GM12878 (cell line): ENCODE results near the gene AATF. TPM values are rescaled to one million over a fixed set of nuclear protein-coding genes. Genes with fewer than 3 reads are reported as not detected.

Experiments used
- ATAC-seq: fragments of 200-7000 bp; cut with Tn5 transposase; 3 replicates; pipeline ENCODE4 v1.9.1; 2020; ENCODE audit warnings: mild to moderate bottlenecking, moderate library complexity
- Bru-seq: library from RNA; stranded (reverse); fragments of 400-500 nt; gene quantifications from one replicate; lab custom pipeline; 2021; lab: Mats Ljungman, UMichigan
- BruChase-seq, 2 experiments: library from RNA; stranded (reverse); fragments of 400-500 nt; gene quantifications; one replicate each; lab custom pipeline; 2021; lab: Mats Ljungman, UMichigan
- BruUV-seq: library from RNA; stranded (reverse); fragments of 400-500 nt; replicated peaks from 2 replicates; lab custom pipeline; 2021; lab: Mats Ljungman, UMichigan
- CTCF ChIA-PET: fragments of 300-600 bp; sonication (Branson Sonifier 250); formaldehyde crosslinking; extraction: SDS; loops from one replicate; lab custom pipeline; 2021; ENCODE audit warnings: inconsistent platforms; lab: Yijun Ruan, JAX
- POLR2A ChIA-PET: fragments of 350-600 bp; formaldehyde crosslinking; extraction: SDS; loops from one replicate; lab custom pipeline; 2021; ENCODE audit warnings: inconsistent platforms; lab: Charles Lee
- RAD21 ChIA-PET: fragments of 300-600 bp; sonication (Branson Sonifier 250); formaldehyde crosslinking; loops from one replicate; lab custom pipeline; 2023; ENCODE audit warnings: antibody characterized with exemption; ENCODE audit not compliant: unreplicated experiment; lab: Charles Lee
- SMC1A ChIA-PET: fragments of 300-600 bp; sonication (Branson Sonifier 250); formaldehyde crosslinking; loops from one replicate; lab custom pipeline; 2023; ENCODE audit not compliant: unreplicated experiment, uncharacterized antibody; lab: Charles Lee
- DNase-seq: peaks from one replicate; pipeline ENCODE4 v3.0.0-alpha.2; 2011; ENCODE audit warnings: low read depth, low spot score
- FAIRE-seq: peaks from 3 replicates; lab custom pipeline; 2011; peaks lifted over from hg19 to GRCh38; lab: Jason Lieb, UNC
- H2AFZ ChIP-seq: 2 replicates; pipeline ENCODE4 v1.6.0; 2011; ENCODE audit warnings: low read depth, low read length, control low read depth; ENCODE audit not compliant: control insufficient read depth
- H3K27ac ChIP-seq: 2 replicates; pipeline ENCODE4 v1.5.1; 2011; ENCODE audit warnings: control low read depth; ENCODE audit not compliant: control insufficient read depth, insufficient read depth
- H3K27me3 ChIP-seq, 2 experiments: replicated peaks in 1 of 2; 2 replicates each; pipeline versions ENCODE4 v1.6.0 to v1.6.1; 2011; ENCODE audit warnings: low read length in 1 of 2; ENCODE audit not compliant: control insufficient read depth in 2 of 2, insufficient read depth in 2 of 2
- H3K36me3 ChIP-seq, 2 experiments: 2 replicates each; pipeline ENCODE4 v1.5.1; 2011; ENCODE audit warnings: low read length in 1 of 2; ENCODE audit not compliant: control insufficient read depth in 2 of 2, insufficient read depth in 2 of 2
- H3K4me1 ChIP-seq: 2 replicates; pipeline ENCODE4 v1.6.1; 2011; ENCODE audit warnings: mild to moderate bottlenecking, low read length, moderate library complexity, mixed read lengths; ENCODE audit not compliant: control insufficient read depth, insufficient read depth
- H3K4me2 ChIP-seq: 2 replicates; pipeline ENCODE4 v1.6.0; 2011; ENCODE audit warnings: control low read depth; ENCODE audit not compliant: control insufficient read depth, insufficient read depth
- H3K4me3 ChIP-seq: fragments of 200-600 bp; sonication (generic); 2 replicates; pipeline ENCODE4 v1.5.1; 2016
- H3K79me2 ChIP-seq: 2 replicates; pipeline ENCODE4 v1.6.0; 2011; ENCODE audit warnings: low read length; ENCODE audit not compliant: control insufficient read depth, insufficient read depth
- H3K9ac ChIP-seq: 2 replicates; pipeline ENCODE4 v1.8.0; 2011; ENCODE audit warnings: low read length, control low read depth, mixed read lengths; ENCODE audit not compliant: control insufficient read depth, insufficient read depth
- H3K9me3 ChIP-seq: replicated peaks from 3 replicates; pipeline ENCODE4 v1.5.1; 2011; ENCODE audit warnings: mild to moderate bottlenecking, low read length; ENCODE audit not compliant: control insufficient read depth, insufficient read depth
- H4K20me1 ChIP-seq: 2 replicates; pipeline ENCODE4 v1.6.0; 2011; ENCODE audit not compliant: control insufficient read depth, insufficient read depth
- BCL11A ChIP-seq: IDR thresholded peaks from 2 replicates; pipeline ENCODE4 v1.6.1; 2011; ENCODE audit warnings: low read depth, low read length
- EED ChIP-seq: sonication (generic); IDR thresholded peaks from 2 replicates; pipeline ENCODE4 v1.6.1; 2016; ENCODE audit warnings: antibody characterized with exemption, low read depth
- MTA3 ChIP-seq: IDR thresholded peaks from 2 replicates; pipeline ENCODE4 v1.6.1; 2012; ENCODE audit warnings: low read length, inconsistent platforms, borderline replicate concordance
- NFYB ChIP-seq: IDR thresholded peaks from 2 replicates; pipeline ENCODE4 v1.6.1; 2011; ENCODE audit warnings: low read depth, mild to moderate bottlenecking, low read length, improper control_type of control experiment, moderate library complexity; ENCODE audit not compliant: insufficient read depth
- POLR2A ChIP-seq: IDR thresholded peaks from 2 replicates; pipeline ENCODE4 v1.6.1; 2011; ENCODE audit warnings: low read depth, mild to moderate bottlenecking, low read length
- POU2F2 ChIP-seq: IDR thresholded peaks from 3 replicates; pipeline ENCODE4 v1.6.1; 2011; ENCODE audit warnings: low read depth, mild to moderate bottlenecking, low read length, borderline replicate concordance
- SUPT20H ChIP-seq: IDR thresholded peaks from 2 replicates; pipeline ENCODE4 v1.6.1; 2011; ENCODE audit warnings: low read depth, mild to moderate bottlenecking, low read length, moderate library complexity, borderline replicate concordance; ENCODE audit not compliant: control insufficient read depth
- ZNF622 ChIP-seq: fragments of 450-650 bp; IDR thresholded peaks from 2 replicates; pipeline ENCODE4 v1.6.1; 2017; ENCODE audit warnings: mild to moderate bottlenecking, inconsistent platforms
- WGBS: methylation state at CpG from one replicate; pipeline ENCODE4 v1.1.6; 2016; ENCODE audit warnings: low lambda C conversion rate; ENCODE audit not compliant: insufficient replicate concordance, insufficient coverage; ENCODE audit errors: missing lambda C conversion rate; 5-methylcytosine and 5-hydroxymethylcytosine counted together
- in situ Hi-C: fragments of 300-500 bp; cut with MboI; formaldehyde crosslinking; loops from 9 replicates; pipeline ENCODE4 v1.14.3; 2018; ENCODE audit warnings: mixed read lengths
- intact Hi-C: fragments of 100-400 bp; cut with micrococcal nuclease; formaldehyde crosslinking; loops from one replicate; pipeline ENCODE4 v1.14.2; 2022; ENCODE audit not compliant: unreplicated experiment
- long read RNA-seq, 2 experiments: library from polyadenylated mRNA; unstranded; transcript quantifications; one replicate each; pipeline ENCODE4 v2.0.0, GENCODE V29; 2019 to 2020
- polyA minus RNA-seq, 3 experiments: library from RNA; depleted of rRNA, polyadenylated mRNA; stranded (reverse); fragments of >200 nt; gene quantifications; 2 replicates each; pipeline ENCODE4 v1.2.3, GENCODE V29; 2011
- polyA plus RNA-seq, 11 experiments: library from polyadenylated mRNA; depleted of rRNA in 4 of 11; unstranded in 6 of 11; stranded (reverse) in 5 of 11; fragments of >200 nt; fragmentation: Nextera tagmentation in 4 of 11; fragmentation: Illumina TruSeq in 1 of 11; extraction: Ambion mirVana in 4 of 11; extraction: Trizol in 1 of 11; gene quantifications; 1 replicate in 1 of 11; 2 replicates in 10 of 11; pipeline versions ENCODE4 v1.2.1 to v1.2.3, GENCODE V29; 2011 to 2016; ENCODE audit warnings: inconsistent platforms in 2 of 11, missing spikeins in 2 of 11, low read depth in 1 of 11
- total RNA-seq, 4 experiments: library from RNA; depleted of rRNA in 3 of 4; stranded (reverse); fragments of >200 nt in 3 of 4; fragmentation: Illumina TruSeq in 1 of 4; extraction: Trizol in 1 of 4; gene quantifications; 2 replicates each; pipeline versions ENCODE4 v1.2.1 to v1.2.3, GENCODE V29; 2013 to 2021
- TF ChIP-seq, protein P1 (sequence below): fragments of 450-650 bp; IDR thresholded peaks from 2 replicates; pipeline ENCODE4 v1.6.1; 2018; ENCODE audit warnings: borderline replicate concordance, mild to moderate bottlenecking; ENCODE audit not compliant: partially characterized antibody
- TF ChIP-seq, protein P2 (sequence below): fragments of 450-650 bp; IDR thresholded peaks from 2 replicates; pipeline ENCODE4 v1.6.1; 2014; ENCODE audit warnings: mild to moderate bottlenecking
- TF ChIP-seq, protein P3 (sequence below): IDR thresholded peaks from 2 replicates; pipeline ENCODE4 v1.6.1; 2012; ENCODE audit warnings: low read depth, low read length, improper control_type of control experiment

Gene AATF, protein sequence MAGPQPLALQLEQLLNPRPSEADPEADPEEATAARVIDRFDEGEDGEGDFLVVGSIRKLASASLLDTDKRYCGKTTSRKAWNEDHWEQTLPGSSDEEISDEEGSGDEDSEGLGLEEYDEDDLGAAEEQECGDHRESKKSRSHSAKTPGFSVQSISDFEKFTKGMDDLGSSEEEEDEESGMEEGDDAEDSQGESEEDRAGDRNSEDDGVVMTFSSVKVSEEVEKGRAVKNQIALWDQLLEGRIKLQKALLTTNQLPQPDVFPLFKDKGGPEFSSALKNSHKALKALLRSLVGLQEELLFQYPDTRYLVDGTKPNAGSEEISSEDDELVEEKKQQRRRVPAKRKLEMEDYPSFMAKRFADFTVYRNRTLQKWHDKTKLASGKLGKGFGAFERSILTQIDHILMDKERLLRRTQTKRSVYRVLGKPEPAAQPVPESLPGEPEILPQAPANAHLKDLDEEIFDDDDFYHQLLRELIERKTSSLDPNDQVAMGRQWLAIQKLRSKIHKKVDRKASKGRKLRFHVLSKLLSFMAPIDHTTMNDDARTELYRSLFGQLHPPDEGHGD
- 51.6 and 56.9 TPM in 2 replicates for total RNA-seq (2013; cell fraction: nucleolus; rRNA removed)
- total RNA-seq (2014; rRNA removed) (63.4 and 74.9 TPM in 2 replicates), total RNA-seq (2014; rRNA removed; fragmentation: Illumina TruSeq; extraction: Trizol) (76.4 and 80.8 TPM in 2 replicates), total RNA-seq (2021) (85.6 and 90.2 TPM in 2 replicates), polyA plus RNA-seq (2011; rRNA removed) (33.6 and 38.2 TPM in 2 replicates), polyA plus RNA-seq (2014; fragmentation: Illumina TruSeq; extraction: Trizol) (87.0 and 94.8 TPM in 2 replicates), polyA plus RNA-seq (2014; fragmentation: Nextera tagmentation; extraction: Ambion mirVana) (10 to 100 TPM; 36.8 to 48.0 TPM), polyA plus RNA-seq (2014; rRNA removed) (64.2 and 91.7 TPM in 2 replicates), polyA plus RNA-seq (2016; fragmentation: Nextera tagmentation; extraction: Ambion mirVana) (100 to 1,000 TPM; 105 to 110 TPM), polyA minus RNA-seq (2011; rRNA and poly(A)+ RNA removed) (25.5 and 40.6 TPM in 2 replicates), Bru-seq, nascent RNA (percentile 87 among the genes with signal in this experiment), BruChase-seq, experiment 1, labeled RNA remaining after a 6-hour chase (percentile 89 among the genes with signal in this experiment), BruChase-seq, experiment 2, labeled RNA remaining after a 2-hour chase (percentile 85 among the genes with signal in this experiment)
- polyA plus RNA-seq (2011; ENCODE audit: low read depth) = 45.1 TPM
- polyA plus RNA-seq (2011; cell fraction: cytosol; rRNA removed) = 33.5 and 35.9 TPM in 2 replicates
- 17.6 and 30.8 TPM in 2 replicates for polyA plus RNA-seq (2011; cell fraction: nucleus; rRNA removed)
- 65.2 and 88.3 TPM in 2 replicates for polyA plus RNA-seq (2012)
- 21.2 and 25.7 TPM in 2 replicates for polyA minus RNA-seq (2011; cell fraction: cytosol; rRNA and poly(A)+ RNA removed)
- polyA minus RNA-seq (2011; cell fraction: nucleus; rRNA and poly(A)+ RNA removed) = 11.4 and 22.5 TPM in 2 replicates
- long read RNA-seq, experiment 1, transcript AATF-208 (12 exons, 2,141 nt) = major isoform, 99 of 118 reads
- long read RNA-seq, experiment 1, partial matches to known transcripts = 2 of 118 reads
- long read RNA-seq, experiment 1, other reads (novel, unspliced or antisense) = 17 of 118 reads
- long read RNA-seq, experiment 2, transcript AATF-208 (12 exons, 2,141 nt) = major isoform, 122 of 170 reads
- long read RNA-seq, experiment 2, partial matches to known transcripts = 34 of 170 reads
- long read RNA-seq, experiment 2, other reads (novel, unspliced or antisense) = 14 of 170 reads

DNA sequence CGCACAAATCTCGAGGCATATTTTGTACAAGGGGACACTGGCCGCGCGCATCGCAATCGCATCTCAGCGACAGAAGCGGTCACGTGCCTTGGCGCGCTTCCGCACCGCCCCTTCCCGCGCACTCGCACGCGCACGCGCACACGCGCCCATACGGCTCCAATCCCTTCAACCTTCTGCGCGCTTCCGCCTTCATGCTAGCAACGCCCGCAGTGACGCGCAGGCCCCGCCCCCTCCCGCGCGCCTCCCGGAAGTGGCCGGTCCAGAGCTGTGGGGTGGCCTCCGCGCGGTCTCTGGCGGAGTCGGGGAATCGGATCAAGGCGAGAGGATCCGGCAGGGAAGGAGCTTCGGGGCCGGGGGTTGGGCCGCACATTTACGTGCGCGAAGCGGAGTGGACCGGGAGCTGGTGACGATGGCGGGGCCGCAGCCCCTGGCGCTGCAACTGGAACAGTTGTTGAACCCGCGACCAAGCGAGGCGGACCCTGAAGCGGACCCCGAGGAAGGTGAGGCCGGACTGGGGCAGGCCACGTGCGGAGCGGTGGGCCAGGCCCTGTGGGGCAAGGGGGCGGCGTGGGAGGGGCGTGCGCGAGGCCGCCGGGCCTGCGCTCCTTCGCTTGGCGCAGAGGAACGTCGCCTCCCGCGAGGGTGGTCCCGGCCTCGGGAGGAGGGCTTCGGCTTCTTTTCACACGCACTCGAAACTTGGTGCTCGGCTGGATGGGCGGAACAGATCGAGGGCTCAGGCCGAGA, at the start of gene AATF:
Gene AATF, plus strand, starts transcription at position 238 of the 744 bp plus-strand sequence. Its CDS starts 172 bp downstream, at position 410.
- H3K9me3 ChIP-seq = no peaks in the 10 kb centered on the region
- ChIA-PET SMC1A (interaction anchor here (0.6 to 1.4 kb wide), 6 partner anchors 14 to 346 kb away, joined by 3 read pairs; no protein-coding TSS in a partner anchor), CTCF (interaction anchor here (0.7 to 1.5 kb wide), 2 partner anchors 51 to 98 kb away, joined by 3 to 7 read pairs; no protein-coding TSS in a partner anchor), RAD21 (no interaction called here), POLR2A (interaction anchor here (0.5 to 1.6 kb wide), 5 partner anchors 12 to 424 kb away, joined by 3 to 5 read pairs (median 4); partner anchors contain the start of gene MRM1)
- peak within 1 kb of the TSS; percentile 90 for H3K27ac ChIP-seq
- no peaks in the 10 kb centered on the region for H4K20me1 ChIP-seq
- under 1% methylated on average over 79 of the region's 90 CpGs for WGBS
- peaks cover 8 to 20% of the 10 kb centered on the region in 2 experiments for H3K27me3 ChIP-seq
- intact Hi-C loops (loop anchor here (10.0 kb wide), 1 partner anchor 406 kb away; no protein-coding TSS in a partner anchor), in situ Hi-C loops (no loop called here)
- peaks cover 2 to 20% of the 10 kb centered on the region in 2 experiments for H3K36me3 ChIP-seq
- H2AFZ ChIP-seq = peak within 1 kb of the TSS; percentile 85
- ATAC-seq (peak; percentile 96), FAIRE-seq (no peak), DNase-seq (peak; percentile 94)
- peaks cover 39% of the 10 kb centered on the region for H3K79me2 ChIP-seq
- H3K4me2 ChIP-seq = peak within 1 kb of the TSS; percentile 98
- peak within 1 kb of the TSS; percentile 91 for H3K4me3 ChIP-seq
- H3K4me1 ChIP-seq = peaks cover 14% of the 10 kb centered on the region
- TSS peak; percentile 49 for BruUV-seq
- peak within 1 kb of the TSS; percentile 93 for H3K9ac ChIP-seq
- TF ChIP-seq NFYB (no peak; the same call in 1 of the 2 replicates), ZNF622 (no peak), POU2F2 (peak; percentile 61; the same call in 1 of the 3 replicates), BCL11A (no peak), POLR2A (peak; percentile 97), SUPT20H (no peak), EED (no peak), MTA3 (no peak)
- TF ChIP-seq, protein P1, sequence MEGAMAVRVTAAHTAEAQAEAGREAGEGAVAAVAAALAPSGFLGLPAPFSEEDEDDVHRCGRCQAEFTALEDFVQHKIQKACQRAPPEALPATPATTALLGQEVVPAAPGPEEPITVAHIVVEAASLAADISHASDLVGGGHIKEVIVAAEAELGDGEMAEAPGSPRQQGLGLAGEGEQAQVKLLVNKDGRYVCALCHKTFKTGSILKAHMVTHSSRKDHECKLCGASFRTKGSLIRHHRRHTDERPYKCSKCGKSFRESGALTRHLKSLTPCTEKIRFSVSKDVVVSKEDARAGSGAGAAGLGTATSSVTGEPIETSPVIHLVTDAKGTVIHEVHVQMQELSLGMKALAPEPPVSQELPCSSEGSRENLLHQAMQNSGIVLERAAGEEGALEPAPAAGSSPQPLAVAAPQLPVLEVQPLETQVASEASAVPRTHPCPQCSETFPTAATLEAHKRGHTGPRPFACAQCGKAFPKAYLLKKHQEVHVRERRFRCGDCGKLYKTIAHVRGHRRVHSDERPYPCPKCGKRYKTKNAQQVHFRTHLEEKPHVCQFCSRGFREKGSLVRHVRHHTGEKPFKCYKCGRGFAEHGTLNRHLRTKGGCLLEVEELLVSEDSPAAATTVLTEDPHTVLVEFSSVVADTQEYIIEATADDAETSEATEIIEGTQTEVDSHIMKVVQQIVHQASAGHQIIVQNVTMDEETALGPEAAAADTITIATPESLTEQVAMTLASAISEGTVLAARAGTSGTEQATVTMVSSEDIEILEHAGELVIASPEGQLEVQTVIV = peak; percentile 95
- TF ChIP-seq, protein P2, sequence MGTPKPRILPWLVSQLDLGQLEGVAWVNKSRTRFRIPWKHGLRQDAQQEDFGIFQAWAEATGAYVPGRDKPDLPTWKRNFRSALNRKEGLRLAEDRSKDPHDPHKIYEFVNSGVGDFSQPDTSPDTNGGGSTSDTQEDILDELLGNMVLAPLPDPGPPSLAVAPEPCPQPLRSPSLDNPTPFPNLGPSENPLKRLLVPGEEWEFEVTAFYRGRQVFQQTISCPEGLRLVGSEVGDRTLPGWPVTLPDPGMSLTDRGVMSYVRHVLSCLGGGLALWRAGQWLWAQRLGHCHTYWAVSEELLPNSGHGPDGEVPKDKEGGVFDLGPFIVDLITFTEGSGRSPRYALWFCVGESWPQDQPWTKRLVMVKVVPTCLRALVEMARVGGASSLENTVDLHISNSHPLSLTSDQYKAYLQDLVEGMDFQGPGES = no peak
- TF ChIP-seq, protein P3, sequence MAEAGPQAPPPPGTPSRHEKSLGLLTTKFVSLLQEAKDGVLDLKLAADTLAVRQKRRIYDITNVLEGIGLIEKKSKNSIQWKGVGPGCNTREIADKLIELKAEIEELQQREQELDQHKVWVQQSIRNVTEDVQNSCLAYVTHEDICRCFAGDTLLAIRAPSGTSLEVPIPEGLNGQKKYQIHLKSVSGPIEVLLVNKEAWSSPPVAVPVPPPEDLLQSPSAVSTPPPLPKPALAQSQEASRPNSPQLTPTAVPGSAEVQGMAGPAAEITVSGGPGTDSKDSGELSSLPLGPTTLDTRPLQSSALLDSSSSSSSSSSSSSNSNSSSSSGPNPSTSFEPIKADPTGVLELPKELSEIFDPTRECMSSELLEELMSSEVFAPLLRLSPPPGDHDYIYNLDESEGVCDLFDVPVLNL = peak; percentile 80
